Thyroid gland (tissue), 4 donors: Measurements from ENCODE around the gene GLI1. TPM values are rescaled to one million over a fixed set of nuclear protein-coding genes. Genes with fewer than 3 reads are reported as not detected.
"Not testable (repeated sequence)": the region's sequence is repeated elsewhere in the genome, so short reads cannot be mapped to it uniquely, and the experiment has no call there.

Experiments
- DNase-seq, 2 donors: peaks; one replicate each; pipeline ENCODE4 v3.0.0-alpha.2; 2019
- H3K27ac ChIP-seq, 3 donors: fragments of 200-600 bp; sonication (generic); 1 replicate in 2 of 3; 2 replicates in 1 of 3; pipeline ENCODE4 v1.5.1; 2016 to 2019; ENCODE audit warnings: mild to moderate bottlenecking in 1 of 3, moderate library complexity in 1 of 3
- H3K27me3 ChIP-seq: fragments of 200-600 bp; sonication (generic); one replicate; pipeline ENCODE4 v1.5.1; 2019
- H3K36me3 ChIP-seq, 2 donors: fragments of 200-600 bp; sonication (generic); one replicate each; pipeline ENCODE4 v1.5.1; 2016 to 2019
- H3K4me1 ChIP-seq, 2 donors: fragments of 200-600 bp; sonication (generic); one replicate each; pipeline ENCODE4 v1.5.1; 2017 to 2019
- H3K4me3 ChIP-seq, 3 donors: fragments of 200-600 bp; sonication (generic); replicated peaks in 1 of 3; 1 replicate in 2 of 3; 2 replicates in 1 of 3; pipeline ENCODE4 v1.5.1; 2016; ENCODE audit warnings: mild to moderate bottlenecking in 1 of 3
- H3K9me3 ChIP-seq: fragments of 200-600 bp; sonication (generic); one replicate; pipeline ENCODE4 v1.5.1; 2017
- CTCF ChIP-seq, 6 experiments: fragments of 200-600 bp in 3 of 6; fragments of 450-650 bp in 3 of 6; sonication (generic) in 3 of 6; IDR thresholded peaks; one replicate each; pipeline ENCODE4 v1.5.1; 2016 to 2019; ENCODE audit warnings: antibody characterized with exemption in 6 of 6, mild to moderate bottlenecking in 2 of 6, inconsistent platforms in 1 of 6, moderate library complexity in 1 of 6
- POLR2A ChIP-seq, 2 donors: fragments of 450-650 bp; IDR thresholded peaks; one replicate each; pipeline ENCODE4 v1.6.1; 2017; ENCODE audit warnings: antibody characterized with exemption in 2 of 2, mild to moderate bottlenecking in 2 of 2, moderate library complexity in 1 of 2
- WGBS, 2 donors: methylation state at CpG; one replicate each; pipeline ENCODE4 v1.1.5; 2017; 5-methylcytosine and 5-hydroxymethylcytosine counted together
- intact Hi-C: fragments of 100-400 bp; cut with DNase I; formaldehyde crosslinking; loops from one replicate; pipeline ENCODE4 v1.15.1; 2023
- total RNA-seq, 4 donors: library from RNA; depleted of rRNA; stranded (reverse); fragments of >200 nt; gene quantifications; one replicate each; pipeline ENCODE4 v1.2.3, GENCODE V29; 2016

Gene GLI1
- total RNA-seq, 4 donors from 2014 or later = 1.1 to 2.2 (median 1.6) TPM; not detected in 1

DNA sequence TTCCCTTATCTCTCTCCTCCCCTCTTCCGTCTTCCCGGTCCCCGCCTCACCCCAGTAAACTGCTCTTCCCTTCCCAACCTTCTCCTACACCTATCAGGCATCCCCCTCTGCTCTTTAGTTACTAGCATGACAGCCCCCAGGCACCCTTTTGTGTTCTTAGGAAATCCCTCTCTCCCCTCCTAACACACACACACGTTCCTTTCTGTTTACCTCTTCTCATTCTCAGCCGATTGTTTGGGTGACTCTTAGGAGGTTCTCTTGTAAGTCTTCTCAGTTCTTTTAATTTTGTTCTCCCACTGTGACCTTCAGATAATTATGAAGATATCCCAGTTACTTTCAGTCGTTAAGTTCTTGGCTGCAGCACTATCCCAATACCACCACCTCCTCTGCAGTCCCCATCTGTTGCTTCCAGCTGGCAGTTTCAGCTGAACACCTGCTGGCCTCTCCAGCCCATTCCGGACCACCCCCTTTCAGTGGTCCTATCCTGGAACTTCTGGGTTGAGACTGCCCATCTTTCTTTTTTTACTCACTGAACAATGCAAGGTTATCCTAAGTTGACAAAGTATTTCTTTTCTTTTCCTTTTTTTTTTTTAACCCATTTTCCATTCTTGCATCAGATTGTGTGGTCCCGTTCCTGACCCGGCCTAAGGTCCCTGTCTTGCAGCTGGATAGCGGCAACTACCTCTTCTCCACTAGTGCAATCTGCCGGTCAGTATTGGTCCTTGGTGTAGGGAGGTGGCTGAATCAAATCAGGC lies 29.0 kb downstream of the GLI1 start:
- Histone ChIP-seq H3K4me3 (peak overlapping the region; percentile 27 to 88 (median 81)), H3K27me3 (no peaks in the 10 kb centered on the region), H3K27ac (peak overlapping the region in 2 of 3 donors; percentile 38 to 65), H3K9me3 (no peaks in the 10 kb centered on the region), H3K4me1 (peaks cover 7 to 14% of the 10 kb centered on the region in 2 donors), H3K36me3 (peaks cover 12 to 21% of the 10 kb centered on the region in 2 donors)
- TF ChIP-seq CTCF (IDR thresholded peaks at IDR 0.05) = no peak
- no peak for TF ChIP-seq POLR2A (IDR thresholded peaks at IDR 0.05)
- WGBS, 2 donors = 29 to 30% methylated on average over 11 of the region's 11 CpGs
- intact Hi-C loops = loop anchor here (2.0 kb wide), 1 partner anchor 58 kb away; the partner anchor contains the start of gene DCTN2
- no peak for DNase-seq

GRCh38 chr12:57489157-57489641 lies 29.6 kb downstream of the GLI1 start:
- TF ChIP-seq POLR2A (IDR thresholded peaks at IDR 0.05) (no peak), CTCF (IDR thresholded peaks at IDR 0.05) (no peak)
- 92 to 98% methylated on average over 5 of the region's 5 CpGs for WGBS, 2 donors
- H3K36me3 ChIP-seq = peaks cover 12 to 21% of the 10 kb centered on the region in 2 donors
- intact Hi-C loops = loop anchor here (2.0 kb wide), 1 partner anchor 58 kb away; the partner anchor contains the start of gene DCTN2
- no peak overlapping the region for H3K4me3 ChIP-seq
- no peak for DNase-seq
- no peaks in the 10 kb centered on the region for H3K9me3 ChIP-seq
- no peak overlapping the region for H3K27ac ChIP-seq
- H3K4me1 ChIP-seq = peaks cover 7 to 14% of the 10 kb centered on the region in 2 donors
- H3K27me3 ChIP-seq = no peaks in the 10 kb centered on the region

DNA sequence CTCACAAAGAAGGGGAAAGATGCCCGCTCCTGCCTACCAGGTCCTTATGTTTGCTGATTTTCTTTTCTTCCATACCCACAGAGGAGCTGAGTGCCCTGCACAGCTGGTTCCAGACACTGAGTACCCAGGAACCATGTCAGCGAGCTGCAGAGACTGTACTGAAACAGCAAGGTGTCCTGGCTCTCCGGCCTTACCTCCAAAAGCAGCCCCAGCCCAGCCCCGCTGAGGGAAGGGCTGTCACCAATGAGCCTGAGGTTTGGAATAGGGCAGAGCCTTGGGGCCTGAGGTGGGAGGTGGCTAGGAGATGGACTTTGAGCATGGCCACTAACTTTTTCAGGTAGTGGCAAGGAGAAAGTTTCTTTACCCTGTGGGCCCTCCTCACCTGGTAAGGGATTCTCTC lies 30.5 kb downstream of the GLI1 start:
- Histone ChIP-seq H3K27me3 (no peaks in the 10 kb centered on the region), H3K9me3 (no peaks in the 10 kb centered on the region), H3K4me3 (no peak overlapping the region), H3K36me3 (peaks cover 12 to 21% of the 10 kb centered on the region in 2 donors), H3K27ac (no peak overlapping the region), H3K4me1 (peaks cover 7 to 14% of the 10 kb centered on the region in 2 donors)
- WGBS, 2 donors = 92 to 97% methylated on average over 4 of the region's 4 CpGs
- no peak for DNase-seq
- TF ChIP-seq CTCF (IDR thresholded peaks at IDR 0.05) = no peak
- intact Hi-C loops = no loop called here

- no peak overlapping the region for H3K4me3 ChIP-seq
- peaks cover 7 to 14% of the 10 kb centered on the region in 2 donors for H3K4me1 ChIP-seq
- 92 to 93% methylated on average over 15 of the region's 15 CpGs for WGBS, 2 donors
- H3K27ac ChIP-seq = no peak overlapping the region
- H3K36me3 ChIP-seq = peaks cover 12 to 21% of the 10 kb centered on the region in 2 donors
- H3K27me3 ChIP-seq = no peaks in the 10 kb centered on the region
- intact Hi-C loops = no loop called here
- DNase-seq = no peak
- no peak for TF ChIP-seq CTCF (IDR thresholded peaks at IDR 0.05)
- TF ChIP-seq POLR2A (IDR thresholded peaks at IDR 0.05) = no peak
- H3K9me3 ChIP-seq = no peaks in the 10 kb centered on the region
These were observed 32.1 kb downstream of the GLI1 start for GRCh38 chr12:57491393-57492280.

GRCh38 chr12:57495051-57495701 lies 35.6 kb downstream of the GLI1 start:
- H3K4me3 ChIP-seq, H3K9me3 ChIP-seq, H3K27me3 ChIP-seq, H3K4me1 ChIP-seq, H3K27ac ChIP-seq, intact Hi-C loops, DNase-seq: not testable (repeated sequence)
- peaks cover 23 to 36% of the 10 kb centered on the region in 2 donors for H3K36me3 ChIP-seq
- 95 to 97% methylated on average over 19 to 28 of the region's 48 CpGs for WGBS, 2 donors
